Activated naive CD4-positive, alpha-beta T cell treated with anti-CD3 and anti-CD28 coated beads, Interleukin-2, amount 10 ng/mL, durations not matched to agents 7 days and 5 days (primary cell): ENCODE results near the gene TREM2.

Source experiments
- CTCF ChIA-PET: fragments of 350-600 bp; sonication (Branson Sonifier 250); formaldehyde crosslinking; loops from one replicate; lab custom pipeline; 2021; ENCODE audit warnings: antibody characterized with exemption; lab: Charles Lee
- DNase-seq: peaks from one replicate; pipeline ENCODE4 v3.0.0-alpha.2; 2020
- H3K27ac Mint-ChIP-seq: one replicate; pipeline ENCODE4 v1.8.0; 2021; ENCODE audit warnings: mild to moderate bottlenecking, moderate library complexity, mixed read lengths
- H3K27me3 Mint-ChIP-seq: one replicate; pipeline ENCODE4 v1.8.0; 2021; ENCODE audit warnings: mild to moderate bottlenecking, mixed read lengths
- H3K36me3 Mint-ChIP-seq: one replicate; pipeline ENCODE4 v1.8.0; 2021; ENCODE audit warnings: mixed read lengths
- H3K4me1 Mint-ChIP-seq: one replicate; pipeline ENCODE4 v1.8.0; 2021; ENCODE audit warnings: mixed read lengths
- H3K4me3 Mint-ChIP-seq: one replicate; pipeline ENCODE4 v1.8.0; 2021; ENCODE audit warnings: mild to moderate bottlenecking, moderate library complexity, mixed read lengths
- H3K9me3 Mint-ChIP-seq: one replicate; pipeline ENCODE4 v1.8.0; 2021; ENCODE audit warnings: mixed read lengths

The TREM2 gene

DNA sequence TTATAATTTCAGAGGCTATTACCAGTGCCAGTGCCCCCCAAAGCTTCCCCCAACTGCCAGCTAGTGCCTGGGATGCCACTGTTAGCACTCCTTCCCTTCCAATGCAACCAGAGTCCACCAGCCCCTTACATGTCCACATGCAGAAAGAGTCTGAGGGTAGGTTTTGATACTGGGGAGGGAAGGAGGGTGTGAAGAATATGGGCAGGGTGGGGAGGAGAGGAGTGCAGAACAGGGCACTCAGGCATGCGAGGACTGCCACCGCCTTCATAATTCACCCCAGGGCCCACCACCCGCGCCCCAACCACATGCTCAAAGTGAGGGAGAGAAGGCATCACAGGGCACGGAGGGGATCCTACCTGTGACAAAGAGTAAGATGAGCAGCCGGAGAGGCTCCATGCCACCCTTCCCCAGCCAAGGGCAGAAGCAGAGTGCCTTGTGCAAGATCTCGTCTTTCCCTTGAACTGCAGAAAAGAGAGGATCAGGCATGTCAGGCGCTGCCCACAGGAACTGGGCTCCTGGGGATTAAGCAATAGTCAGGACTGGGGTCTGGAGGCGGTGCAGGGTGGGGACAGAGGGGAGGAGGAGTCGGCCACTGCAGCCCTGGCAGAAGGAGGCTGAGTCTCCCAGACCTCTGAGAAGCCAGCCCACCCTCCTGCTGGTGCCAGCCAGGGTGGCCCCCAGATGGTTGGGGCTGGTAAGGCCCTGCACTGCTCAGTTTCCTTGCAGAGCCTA is at the start of gene TREM2:
TREM2 (minus strand) TSS at position 430 of the 732 bp plus-strand sequence; CDS start at position 396, 34 bp downstream.
- peaks cover 48% of the 10 kb centered on the region for H3K27me3 Mint-ChIP-seq
- no peaks in the 10 kb centered on the region for H3K4me1 Mint-ChIP-seq
- no peak for DNase-seq
- CTCF ChIA-PET = no interaction called here
- no peaks in the 10 kb centered on the region for H3K36me3 Mint-ChIP-seq
- no peak within 1 kb of the TSS for H3K27ac Mint-ChIP-seq
- no peaks in the 10 kb centered on the region for H3K9me3 Mint-ChIP-seq
- no peak within 1 kb of the TSS for H3K4me3 Mint-ChIP-seq

DNA sequence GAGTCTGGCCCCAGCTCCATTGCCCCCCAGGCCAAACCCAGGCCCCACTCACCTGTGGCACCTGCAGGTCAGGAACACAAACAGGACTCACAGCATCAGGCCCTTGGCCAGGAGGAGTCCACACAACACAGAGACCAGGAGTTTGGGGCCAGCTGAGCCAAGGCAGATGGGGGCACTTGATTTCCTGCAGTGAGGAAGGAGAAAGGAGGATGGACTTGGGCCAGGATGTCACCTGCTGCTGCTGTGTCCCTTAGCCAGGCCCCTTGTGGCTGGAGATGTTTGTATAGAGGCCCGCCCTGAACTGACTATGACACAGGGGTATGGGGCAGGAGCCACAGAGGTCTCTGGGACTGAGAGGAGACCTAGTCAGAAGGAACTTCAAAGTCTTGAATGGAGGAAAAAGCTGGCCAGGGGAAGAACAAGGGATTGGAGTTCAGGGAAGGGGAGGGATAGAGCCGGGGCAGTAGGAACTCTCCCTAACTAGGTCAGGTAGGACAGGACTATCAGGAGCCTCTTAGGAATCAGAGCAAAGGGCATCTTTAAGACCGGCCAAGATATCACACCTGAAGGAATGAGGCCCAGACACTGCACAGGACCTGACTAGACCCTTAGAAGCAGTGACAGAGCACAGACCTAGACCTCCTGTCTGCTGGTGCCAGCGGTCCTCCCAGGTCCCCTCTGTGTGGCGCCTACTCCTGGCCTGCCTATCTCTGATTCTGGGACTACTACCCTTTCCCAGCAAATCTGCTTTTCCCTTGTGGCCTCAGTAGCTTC is 46.8 kb upstream of the TREM2 start:
- H3K9me3 Mint-ChIP-seq = peaks cover 18% of the 10 kb centered on the region
- CTCF ChIA-PET = no interaction called here
- H3K4me1 Mint-ChIP-seq = peaks cover 7% of the 10 kb centered on the region
- peaks cover 15% of the 10 kb centered on the region for H3K36me3 Mint-ChIP-seq
- peaks cover 25% of the 10 kb centered on the region for H3K27me3 Mint-ChIP-seq
- DNase-seq = no peak
- H3K27ac Mint-ChIP-seq = peak overlapping the region; percentile 39
- H3K4me3 Mint-ChIP-seq = no peak overlapping the region

GRCh38 chr6:41208439-41209106 is 45.7 kb upstream of the TREM2 start:
- no peak overlapping the region for H3K27ac Mint-ChIP-seq
- DNase-seq = no peak
- no peak overlapping the region for H3K4me3 Mint-ChIP-seq
- CTCF ChIA-PET = no interaction called here
- peaks cover 12% of the 10 kb centered on the region for H3K36me3 Mint-ChIP-seq
- H3K9me3 Mint-ChIP-seq = peaks cover 13% of the 10 kb centered on the region
- H3K27me3 Mint-ChIP-seq = peaks cover 13% of the 10 kb centered on the region
- H3K4me1 Mint-ChIP-seq = peaks cover 11% of the 10 kb centered on the region

GRCh38 chr6:41204156-41204555 is 41.2 kb upstream of the TREM2 start:
- CTCF ChIA-PET = no interaction called here
- Mint-ChIP-seq H3K4me3 (no peak overlapping the region), H3K36me3 (peaks cover 15% of the 10 kb centered on the region), H3K27me3 (no peaks in the 10 kb centered on the region), H3K27ac (no peak overlapping the region), H3K4me1 (peaks cover 43% of the 10 kb centered on the region), H3K9me3 (peaks cover 13% of the 10 kb centered on the region)
- DNase-seq = no peak

DNA sequence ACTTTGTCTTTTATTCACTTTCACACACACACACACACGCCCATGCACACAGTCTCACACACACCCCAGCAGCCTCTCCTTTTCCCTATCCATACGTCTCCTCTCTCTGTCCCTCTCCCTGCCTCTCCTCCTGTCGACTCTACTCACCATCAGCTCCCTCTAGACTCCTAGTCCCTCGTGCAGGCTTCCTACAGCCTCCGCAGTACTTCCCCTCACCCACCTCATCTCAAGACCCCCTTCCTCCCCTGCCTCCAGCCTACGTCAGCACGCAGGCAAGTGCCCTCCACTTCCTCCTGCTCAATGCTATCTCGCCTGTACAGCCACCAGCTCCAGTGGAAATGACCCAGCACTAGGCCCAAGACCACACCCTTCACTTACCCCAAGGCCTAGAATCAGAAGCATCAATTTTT is 38.9 kb upstream of the TREM2 start:
- no peak for DNase-seq
- H3K4me3 Mint-ChIP-seq = peak overlapping the region; percentile 71
- peaks cover 28% of the 10 kb centered on the region for H3K36me3 Mint-ChIP-seq
- H3K27me3 Mint-ChIP-seq = no peaks in the 10 kb centered on the region
- H3K4me1 Mint-ChIP-seq = peaks cover 67% of the 10 kb centered on the region
- H3K27ac Mint-ChIP-seq = peak overlapping the region; percentile 94
- peaks cover 6% of the 10 kb centered on the region for H3K9me3 Mint-ChIP-seq
- CTCF ChIA-PET = interaction anchor here (1.1 kb wide), 1 partner anchor 20 kb away, joined by 5 read pairs; no protein-coding TSS in a partner anchor

DNA sequence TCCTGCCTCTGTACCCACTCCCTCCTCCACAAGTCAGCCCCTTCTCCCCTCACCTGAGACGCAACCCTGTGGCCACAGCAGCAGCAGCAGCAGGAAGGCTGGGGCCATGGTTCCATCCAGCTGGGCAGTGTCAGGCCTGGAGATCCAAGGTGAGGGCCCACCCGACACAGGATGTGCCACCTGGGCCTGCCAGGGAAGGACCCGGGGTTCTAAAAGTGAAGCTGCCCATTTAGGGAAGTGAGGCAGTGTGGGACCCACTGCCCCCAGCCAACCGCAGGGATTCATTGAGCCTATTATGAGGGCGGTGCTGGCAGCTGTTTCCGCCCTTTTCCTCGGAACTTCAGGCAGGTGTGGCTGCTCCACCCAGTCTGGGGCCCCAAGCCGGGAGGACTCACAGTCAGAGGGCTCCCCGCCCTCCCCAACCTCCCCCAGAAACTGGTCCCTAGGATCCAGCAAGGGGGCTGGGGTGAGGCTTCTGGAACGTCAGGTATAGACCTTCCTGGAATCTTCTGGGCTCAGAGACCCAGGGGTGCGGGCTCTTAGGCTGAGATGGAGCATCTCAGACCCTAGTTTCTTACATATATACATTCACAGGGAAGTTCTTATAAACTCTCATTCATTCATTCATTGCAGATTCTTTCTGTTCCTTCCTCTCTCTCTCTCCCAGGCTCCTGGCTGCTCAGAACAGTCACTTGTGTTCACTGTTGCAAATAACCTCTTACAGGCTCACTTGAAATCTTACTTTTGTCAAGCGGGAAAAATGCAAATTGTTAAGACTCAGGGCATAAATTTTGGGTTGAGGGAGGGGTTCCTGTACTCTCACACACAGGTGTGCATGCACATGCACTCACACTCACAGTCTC is 38.2 kb upstream of the TREM2 start, which contains the start of gene TREML2:
TREML2 (minus strand) TSS at position 249 of the 863 bp plus-strand sequence; CDS start at position 108, 141 bp downstream.
- Mint-ChIP-seq H3K9me3 (peaks cover 6% of the 10 kb centered on the region), H3K4me3 (peak within 1 kb of the TSS; percentile 71), H3K36me3 (peaks cover 33% of the 10 kb centered on the region), H3K27me3 (no peaks in the 10 kb centered on the region), H3K4me1 (peaks cover 73% of the 10 kb centered on the region), H3K27ac (peak within 1 kb of the TSS; percentile 94)
- CTCF ChIA-PET = interaction anchor here (1.0 to 1.4 kb wide), 3 partner anchors 10 to 78 kb away, joined by 3 to 4 read pairs (median 3); no protein-coding TSS in a partner anchor
- DNase-seq = peak; percentile 68

GRCh38 chr6:41200296-41200900 is 37.5 kb upstream of the TREM2 start:
- no peaks in the 10 kb centered on the region for H3K27me3 Mint-ChIP-seq
- H3K4me1 Mint-ChIP-seq = peaks cover 80% of the 10 kb centered on the region
- H3K36me3 Mint-ChIP-seq = peaks cover 40% of the 10 kb centered on the region
- H3K4me3 Mint-ChIP-seq = peak overlapping the region; percentile 71
- peak overlapping the region; percentile 94 for H3K27ac Mint-ChIP-seq
- peak; percentile 87 for DNase-seq
- CTCF ChIA-PET = interaction anchor here (1.0 to 1.6 kb wide), 4 partner anchors 9 to 78 kb away, joined by 3 to 9 read pairs (median 4); no protein-coding TSS in a partner anchor
- H3K9me3 Mint-ChIP-seq = peaks cover 6% of the 10 kb centered on the region

- no peaks in the 10 kb centered on the region for H3K27me3 Mint-ChIP-seq
- CTCF ChIA-PET = interaction anchor here (1.0 to 1.6 kb wide), 5 partner anchors 8 to 79 kb away, joined by 3 to 9 read pairs (median 3); no protein-coding TSS in a partner anchor
- peaks cover 87% of the 10 kb centered on the region for H3K4me1 Mint-ChIP-seq
- H3K27ac Mint-ChIP-seq = peak overlapping the region; percentile 94
- H3K36me3 Mint-ChIP-seq = peaks cover 47% of the 10 kb centered on the region
- H3K4me3 Mint-ChIP-seq = peak overlapping the region; percentile 71
- DNase-seq = peak; percentile 46
- H3K9me3 Mint-ChIP-seq = peaks cover 2% of the 10 kb centered on the region
These were observed 36.8 kb upstream of the TREM2 start for GRCh38 chr6:41199552-41200246.

DNA sequence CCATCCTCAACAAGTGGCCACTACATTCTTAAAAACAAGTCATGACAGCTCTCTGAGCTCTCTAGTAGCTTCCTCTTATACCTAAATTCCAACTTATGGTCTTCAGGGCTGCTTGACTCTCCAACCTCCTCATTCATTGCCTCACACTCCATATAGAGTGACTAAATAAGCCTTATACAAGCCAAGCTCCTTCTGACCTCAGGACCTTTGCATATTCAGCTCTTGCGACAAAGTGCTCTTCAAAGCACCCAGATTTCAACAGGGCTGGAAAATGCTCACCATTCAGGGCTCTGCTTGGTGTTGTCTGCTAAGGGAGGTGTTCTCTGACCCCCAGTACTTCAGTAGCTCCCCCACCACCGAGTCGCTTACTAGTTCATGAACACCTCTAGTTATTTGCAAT is 34.3 kb upstream of the TREM2 start:
- H3K9me3 Mint-ChIP-seq = no peaks in the 10 kb centered on the region
- CTCF ChIA-PET = interaction anchor here (1.4 kb wide), 1 partner anchor 9 kb away, joined by 5 read pairs; no protein-coding TSS in a partner anchor

GRCh38 chr6:41194386-41194785 is 31.5 kb upstream of the TREM2 start:
- CTCF ChIA-PET = interaction anchor here (2.1 kb wide), 1 partner anchor 12 kb away, joined by 10 read pairs; no protein-coding TSS in a partner anchor
- H3K4me3 Mint-ChIP-seq = no peak overlapping the region
- H3K36me3 Mint-ChIP-seq = peaks cover 84% of the 10 kb centered on the region
- H3K27ac Mint-ChIP-seq = peak overlapping the region; percentile 77
- no peaks in the 10 kb centered on the region for H3K27me3 Mint-ChIP-seq
- no peak for DNase-seq
- H3K4me1 Mint-ChIP-seq = peaks cover 69% of the 10 kb centered on the region
- H3K9me3 Mint-ChIP-seq = peaks cover 15% of the 10 kb centered on the region

More for the DNA sequence above, 34.3 kb upstream of the TREM2 start:
- H3K4me1 Mint-ChIP-seq = peaks cover 90% of the 10 kb centered on the region
- H3K4me3 Mint-ChIP-seq = no peak overlapping the region
- H3K27me3 Mint-ChIP-seq = no peaks in the 10 kb centered on the region
- no peak for DNase-seq
- peak overlapping the region; percentile 12 for H3K27ac Mint-ChIP-seq
- peaks cover 63% of the 10 kb centered on the region for H3K36me3 Mint-ChIP-seq

- Mint-ChIP-seq H3K4me3 (no peak overlapping the region), H3K4me1 (peaks cover 69% of the 10 kb centered on the region), H3K36me3 (peaks cover 85% of the 10 kb centered on the region), H3K27ac (peak overlapping the region; percentile 77), H3K27me3 (no peaks in the 10 kb centered on the region), H3K9me3 (peaks cover 18% of the 10 kb centered on the region)
- DNase-seq = no peak
- CTCF ChIA-PET = no interaction called here
These were observed 31.0 kb upstream of the TREM2 start for GRCh38 chr6:41193884-41194283.

DNA sequence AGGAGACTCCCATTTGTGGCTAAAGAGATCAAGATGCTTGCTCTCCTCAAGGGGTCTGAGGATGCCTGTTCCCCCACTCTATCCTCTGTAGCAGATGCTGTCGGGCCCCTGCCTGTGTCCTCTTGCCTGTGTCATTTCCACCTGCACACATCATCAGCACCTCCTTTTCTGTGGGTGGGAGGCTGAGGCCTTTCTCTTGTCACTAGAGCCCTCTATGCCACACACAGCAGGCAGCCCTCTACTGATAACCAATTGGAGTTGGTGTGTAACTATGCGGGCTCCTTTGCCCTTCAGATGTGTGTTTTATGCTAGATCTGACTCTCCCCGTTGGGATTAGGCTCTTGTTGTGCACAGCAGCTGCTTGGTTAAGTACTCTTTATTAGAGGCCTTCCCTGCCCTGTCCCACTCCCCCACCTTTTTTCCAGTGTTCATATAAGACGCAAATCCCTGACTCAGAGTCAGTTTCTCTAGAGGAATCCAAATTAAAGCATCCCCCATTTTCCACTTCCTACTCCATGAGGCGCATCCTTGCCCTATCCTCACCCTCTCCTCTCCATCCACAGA is 30.3 kb upstream of the TREM2 start:
- CTCF ChIA-PET = no interaction called here
- Mint-ChIP-seq H3K36me3 (peaks cover 84% of the 10 kb centered on the region), H3K4me3 (no peak overlapping the region), H3K27ac (peak overlapping the region; percentile 79), H3K9me3 (peaks cover 18% of the 10 kb centered on the region), H3K27me3 (no peaks in the 10 kb centered on the region), H3K4me1 (peaks cover 69% of the 10 kb centered on the region)
- DNase-seq = no peak
